ENCODE results near the gene SFTPD.
"Not testable (repeated sequence)": the region's sequence is repeated elsewhere in the genome, so short reads cannot be mapped to it uniquely, and the experiment has no call there.

The SFTPD gene

DNA sequence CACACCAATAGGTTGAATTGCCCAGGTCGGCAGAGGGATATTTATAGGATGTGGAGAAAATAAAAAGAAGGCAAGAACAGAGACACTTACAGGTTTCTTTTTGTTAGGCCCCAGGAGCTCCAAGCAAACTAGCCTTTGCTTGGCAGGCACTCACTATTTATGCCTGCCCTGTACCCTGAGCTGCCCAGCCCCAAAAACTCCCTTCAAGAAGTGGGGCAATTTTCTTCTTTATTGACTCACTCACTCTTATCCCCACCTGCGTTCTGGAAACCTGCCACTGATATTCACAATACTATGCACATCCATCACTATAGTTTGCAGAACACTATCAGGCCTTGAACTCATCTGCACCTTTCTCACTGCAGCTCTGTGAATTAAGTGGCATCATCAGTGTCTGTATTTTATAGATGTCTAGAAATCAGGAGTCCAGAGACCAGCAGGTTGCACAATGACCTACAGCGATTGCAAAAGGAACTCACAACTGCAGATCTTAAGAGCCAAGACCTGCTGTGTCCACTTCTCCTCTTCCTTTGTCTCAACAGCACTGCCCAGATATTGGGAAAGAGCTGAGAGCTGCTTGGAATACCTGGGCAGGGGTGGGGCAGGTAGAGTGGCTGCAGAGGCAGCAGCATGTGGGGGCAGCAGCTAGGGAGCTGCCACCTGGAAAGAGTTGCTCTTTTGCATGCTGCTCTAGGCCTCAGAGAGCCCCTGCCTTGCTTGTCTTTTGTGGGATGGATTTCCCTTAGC, at the start of gene SFTPD:
SFTPD (minus strand) TSS at position 130 of the 747 bp plus-strand sequence. CDS start 2,446 bp downstream, outside the sequence.
- no peak for DNase-seq
- TF ChIP-seq, protein P1, sequence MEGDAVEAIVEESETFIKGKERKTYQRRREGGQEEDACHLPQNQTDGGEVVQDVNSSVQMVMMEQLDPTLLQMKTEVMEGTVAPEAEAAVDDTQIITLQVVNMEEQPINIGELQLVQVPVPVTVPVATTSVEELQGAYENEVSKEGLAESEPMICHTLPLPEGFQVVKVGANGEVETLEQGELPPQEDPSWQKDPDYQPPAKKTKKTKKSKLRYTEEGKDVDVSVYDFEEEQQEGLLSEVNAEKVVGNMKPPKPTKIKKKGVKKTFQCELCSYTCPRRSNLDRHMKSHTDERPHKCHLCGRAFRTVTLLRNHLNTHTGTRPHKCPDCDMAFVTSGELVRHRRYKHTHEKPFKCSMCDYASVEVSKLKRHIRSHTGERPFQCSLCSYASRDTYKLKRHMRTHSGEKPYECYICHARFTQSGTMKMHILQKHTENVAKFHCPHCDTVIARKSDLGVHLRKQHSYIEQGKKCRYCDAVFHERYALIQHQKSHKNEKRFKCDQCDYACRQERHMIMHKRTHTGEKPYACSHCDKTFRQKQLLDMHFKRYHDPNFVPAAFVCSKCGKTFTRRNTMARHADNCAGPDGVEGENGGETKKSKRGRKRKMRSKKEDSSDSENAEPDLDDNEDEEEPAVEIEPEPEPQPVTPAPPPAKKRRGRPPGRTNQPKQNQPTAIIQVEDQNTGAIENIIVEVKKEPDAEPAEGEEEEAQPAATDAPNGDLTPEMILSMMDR (IDR thresholded peaks at IDR 0.05; ENCODE audit: low read depth, low read length), result no peak
- Histone ChIP-seq H3K27me3 (ENCODE audit: insufficient read depth, low read depth, severe bottlenecking) (no peaks in the 10 kb centered on the region), H3K36me3 (no peaks in the 10 kb centered on the region), H3K9me3 (ENCODE audit: severe bottlenecking) (peaks cover 9% of the 10 kb centered on the region), H3K27ac (no peak within 1 kb of the TSS), H3K4me3 (ENCODE audit: low read depth, low read length) (no peak within 1 kb of the TSS)

DNA sequence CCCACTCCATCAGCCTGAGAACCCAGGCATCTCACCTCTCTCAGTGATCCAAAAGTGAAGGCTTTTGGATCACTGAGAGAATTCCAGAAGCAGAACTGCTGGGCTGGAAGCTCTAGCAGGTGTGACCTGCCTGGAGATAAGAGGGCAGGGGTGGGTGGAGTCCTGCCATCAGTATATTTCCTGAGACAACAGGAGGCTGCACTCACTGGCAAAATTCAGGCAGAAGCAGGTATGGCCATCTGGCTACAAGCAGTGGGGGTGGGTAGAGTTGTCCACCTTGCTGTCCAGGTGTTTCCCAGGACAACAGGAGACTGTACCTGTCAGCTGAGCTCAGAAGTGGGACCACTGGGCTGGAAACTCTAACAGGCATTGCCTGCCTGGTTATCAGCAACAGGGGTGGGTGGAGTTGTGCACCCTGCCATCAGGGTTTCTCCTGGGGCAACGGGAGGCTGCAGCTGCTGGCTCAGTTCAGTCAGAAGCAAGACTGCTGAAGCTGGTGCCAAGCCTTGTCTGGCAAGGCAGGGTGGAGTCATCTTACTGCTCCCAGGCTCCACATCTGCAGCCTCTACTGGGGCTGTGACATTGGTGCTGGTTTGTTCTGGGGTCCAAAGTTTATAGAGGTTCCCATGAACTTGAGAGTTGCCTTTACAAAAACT, 47.2 kb upstream of the SFTPD start:
- H3K9me3 ChIP-seq (ENCODE audit: severe bottlenecking), result no peaks in the 10 kb centered on the region
- no peaks in the 10 kb centered on the region for H3K36me3 ChIP-seq
- no peaks in the 10 kb centered on the region for H3K27me3 ChIP-seq (ENCODE audit: insufficient read depth, low read depth, severe bottlenecking)
- TF ChIP-seq, protein P1 (IDR thresholded peaks at IDR 0.05; ENCODE audit: low read depth, low read length), result no peak
- no peak overlapping the region for H3K4me3 ChIP-seq (ENCODE audit: low read depth, low read length)
- H3K27ac ChIP-seq, result no peak overlapping the region
- no peak for DNase-seq

DNA sequence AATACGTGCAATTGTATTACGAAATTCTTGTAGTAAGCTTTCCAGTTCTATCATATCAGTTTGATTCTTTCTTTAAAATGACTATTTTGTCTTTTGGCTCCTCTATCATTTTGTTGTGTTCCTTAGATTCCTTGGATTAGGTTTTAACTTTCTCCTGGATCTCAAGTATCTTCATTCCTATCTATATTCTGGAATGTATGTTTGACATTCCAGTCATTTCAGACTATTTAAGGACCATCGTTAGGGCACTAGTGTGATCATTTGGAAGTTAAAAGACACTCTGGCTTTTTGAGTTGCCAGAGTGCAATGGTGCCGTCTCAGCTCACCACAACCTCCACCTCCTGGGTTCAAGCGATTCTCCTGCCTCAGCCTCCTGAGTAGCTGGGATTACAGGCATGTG, 45.7 kb upstream of the SFTPD start:
- Histone ChIP-seq H3K36me3 (no peaks in the 10 kb centered on the region), H3K27ac (no peak overlapping the region), H3K4me3 (ENCODE audit: low read depth, low read length) (no peak overlapping the region), H3K27me3 (ENCODE audit: insufficient read depth, low read depth, severe bottlenecking) (no peaks in the 10 kb centered on the region), H3K9me3 (ENCODE audit: severe bottlenecking) (peaks cover 4% of the 10 kb centered on the region)
- no peak for DNase-seq
- TF ChIP-seq, protein P1 (IDR thresholded peaks at IDR 0.05; ENCODE audit: low read depth, low read length), result no peak

GRCh38 chr10:79988199-79988598, 39.3 kb upstream of the SFTPD start:
- not testable (repeated sequence) for DNase-seq; H3K27me3 ChIP-seq (ENCODE audit: insufficient read depth, low read depth, severe bottlenecking); H3K36me3 ChIP-seq; H3K27ac ChIP-seq; H3K4me3 ChIP-seq (ENCODE audit: low read depth, low read length); H3K9me3 ChIP-seq (ENCODE audit: severe bottlenecking)

DNA sequence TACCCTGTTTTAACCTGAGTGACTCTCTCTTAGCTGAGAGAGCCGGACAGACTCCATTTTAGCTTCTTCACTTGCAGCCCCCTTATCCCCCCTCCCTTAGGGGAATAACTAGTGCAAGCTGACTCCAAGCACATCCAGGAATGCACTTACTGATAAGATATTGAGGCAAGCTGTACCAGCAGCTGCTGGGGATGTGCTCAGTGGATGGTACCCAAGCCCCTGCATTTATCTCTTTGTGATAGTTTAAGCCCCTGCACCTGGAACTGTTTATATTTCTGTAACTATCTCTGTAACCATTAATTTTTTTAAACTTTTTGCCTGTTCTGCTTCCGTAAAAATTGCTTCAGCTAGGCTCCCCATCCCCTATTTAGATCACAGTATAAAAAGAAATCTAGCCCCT, 37.8 kb upstream of the SFTPD start:
- not testable (repeated sequence) for H3K4me3 ChIP-seq (ENCODE audit: low read depth, low read length); DNase-seq; H3K27ac ChIP-seq; H3K27me3 ChIP-seq (ENCODE audit: insufficient read depth, low read depth, severe bottlenecking); H3K36me3 ChIP-seq; H3K9me3 ChIP-seq (ENCODE audit: severe bottlenecking)

DNA sequence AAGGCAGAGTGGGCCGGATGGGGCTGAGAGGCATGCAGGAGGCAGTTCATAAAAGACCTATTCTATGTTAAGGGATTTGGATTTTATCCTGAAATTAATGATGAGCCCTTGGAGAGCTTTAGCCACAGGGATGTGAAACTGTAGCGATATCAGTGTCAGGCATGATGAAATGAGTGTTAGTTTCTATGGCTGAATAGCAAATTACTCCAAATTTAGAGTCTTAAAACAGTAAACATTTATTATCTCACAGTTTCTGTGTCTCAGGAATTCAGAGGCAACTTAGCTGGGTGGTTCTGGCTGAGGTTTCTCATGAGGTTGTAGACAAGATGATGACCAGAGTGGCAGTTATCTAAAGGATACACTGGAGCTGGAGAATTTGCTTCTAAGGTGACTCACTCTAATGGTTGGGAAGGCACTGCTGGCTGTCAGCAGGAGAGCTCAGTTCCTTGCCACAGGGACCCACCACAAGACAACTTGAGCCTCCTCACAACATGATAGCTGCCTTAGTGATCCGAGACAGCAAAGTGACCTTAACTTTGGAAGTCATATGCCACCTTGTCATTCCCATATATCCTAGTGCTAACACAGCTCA, 36.7 kb upstream of the SFTPD start:
- TF ChIP-seq, protein P1 (IDR thresholded peaks at IDR 0.05; ENCODE audit: low read depth, low read length), result no peak
- DNase-seq, result no peak
- Histone ChIP-seq H3K9me3 (ENCODE audit: severe bottlenecking) (peaks cover 2% of the 10 kb centered on the region), H3K36me3 (no peaks in the 10 kb centered on the region), H3K27me3 (ENCODE audit: insufficient read depth, low read depth, severe bottlenecking) (no peaks in the 10 kb centered on the region), H3K27ac (no peak overlapping the region), H3K4me3 (ENCODE audit: low read depth, low read length) (no peak overlapping the region)
